ENCODE results near the gene HIGD1C. TPM values are rescaled to one million over a fixed set of nuclear protein-coding genes. Genes with fewer than 3 reads are reported as not detected.
"Not testable (repeated sequence)": the region's sequence is repeated elsewhere in the genome, so short reads cannot be mapped to it uniquely, and the experiment has no call there.

The HIGD1C gene
- total RNA-seq, 1 experiment from 2014 or later, result not detected

DNA sequence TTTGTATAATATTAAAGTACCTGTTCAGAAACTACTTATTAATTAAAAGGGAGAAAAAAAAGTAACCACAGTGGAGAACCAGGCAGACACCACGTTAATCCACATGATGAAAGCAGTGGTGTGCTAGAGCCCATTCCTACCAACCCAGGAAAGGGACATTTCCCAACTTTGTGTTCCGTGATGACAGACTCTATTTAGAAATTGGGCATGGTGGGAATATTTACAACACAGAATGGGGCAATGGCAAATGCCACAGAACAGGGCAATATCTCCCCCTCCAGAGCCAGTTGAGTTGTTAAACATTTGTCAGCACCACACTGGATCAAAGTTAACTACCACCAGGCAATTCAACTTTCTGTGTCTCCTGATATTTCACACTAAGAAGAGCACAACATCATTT, 1.2 kb upstream of the HIGD1C start:
- POLR2A ChIA-PET (ENCODE audit: unreplicated experiment), result no interaction called here
- BruUV-seq (replicated peaks), result no TSS peak
- Histone ChIP-seq H3K36me3 (ENCODE audit: low read depth) (no peaks in the 10 kb centered on the region), H3K9me2 (ENCODE audit: insufficient read depth) (no peaks in the 10 kb centered on the region), H3K79me2 (ENCODE audit: low read depth) (no peaks in the 10 kb centered on the region), H2AFZ (no peak overlapping the region), H3K27ac (no peak overlapping the region), H3K4me2 (no peak overlapping the region), H4K20me1 (ENCODE audit: insufficient read depth) (no peaks in the 10 kb centered on the region), H3K4me3 (no peak overlapping the region), H3K9me3 (ENCODE audit: insufficient read depth, low read depth) (no peaks in the 10 kb centered on the region), H3K4me1 (replicated peaks; ENCODE audit: insufficient read depth) (no peaks in the 10 kb centered on the region), H3K27me3 (ENCODE audit: insufficient read depth, low read depth) (no peaks in the 10 kb centered on the region), H3F3A (ENCODE audit: insufficient read depth, low read depth) (no peaks in the 10 kb centered on the region)
- TF ChIP-seq, protein P1, sequence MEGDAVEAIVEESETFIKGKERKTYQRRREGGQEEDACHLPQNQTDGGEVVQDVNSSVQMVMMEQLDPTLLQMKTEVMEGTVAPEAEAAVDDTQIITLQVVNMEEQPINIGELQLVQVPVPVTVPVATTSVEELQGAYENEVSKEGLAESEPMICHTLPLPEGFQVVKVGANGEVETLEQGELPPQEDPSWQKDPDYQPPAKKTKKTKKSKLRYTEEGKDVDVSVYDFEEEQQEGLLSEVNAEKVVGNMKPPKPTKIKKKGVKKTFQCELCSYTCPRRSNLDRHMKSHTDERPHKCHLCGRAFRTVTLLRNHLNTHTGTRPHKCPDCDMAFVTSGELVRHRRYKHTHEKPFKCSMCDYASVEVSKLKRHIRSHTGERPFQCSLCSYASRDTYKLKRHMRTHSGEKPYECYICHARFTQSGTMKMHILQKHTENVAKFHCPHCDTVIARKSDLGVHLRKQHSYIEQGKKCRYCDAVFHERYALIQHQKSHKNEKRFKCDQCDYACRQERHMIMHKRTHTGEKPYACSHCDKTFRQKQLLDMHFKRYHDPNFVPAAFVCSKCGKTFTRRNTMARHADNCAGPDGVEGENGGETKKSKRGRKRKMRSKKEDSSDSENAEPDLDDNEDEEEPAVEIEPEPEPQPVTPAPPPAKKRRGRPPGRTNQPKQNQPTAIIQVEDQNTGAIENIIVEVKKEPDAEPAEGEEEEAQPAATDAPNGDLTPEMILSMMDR (conservative IDR thresholded peaks at IDR 0.05), result no peak
- TF ChIP-seq EZH2 (IDR thresholded peaks at IDR 0.05; ENCODE audit: low read depth), result no peak
- intact Hi-C loops (cut with micrococcal nuclease; ENCODE audit: unreplicated experiment), result no loop called here
- CTCF ChIA-PET, result interaction anchor here (0.7 kb wide), 1 partner anchor 156 kb away, joined by 7 read pairs; no protein-coding TSS in a partner anchor
- DNase-seq, result no peak

DNA sequence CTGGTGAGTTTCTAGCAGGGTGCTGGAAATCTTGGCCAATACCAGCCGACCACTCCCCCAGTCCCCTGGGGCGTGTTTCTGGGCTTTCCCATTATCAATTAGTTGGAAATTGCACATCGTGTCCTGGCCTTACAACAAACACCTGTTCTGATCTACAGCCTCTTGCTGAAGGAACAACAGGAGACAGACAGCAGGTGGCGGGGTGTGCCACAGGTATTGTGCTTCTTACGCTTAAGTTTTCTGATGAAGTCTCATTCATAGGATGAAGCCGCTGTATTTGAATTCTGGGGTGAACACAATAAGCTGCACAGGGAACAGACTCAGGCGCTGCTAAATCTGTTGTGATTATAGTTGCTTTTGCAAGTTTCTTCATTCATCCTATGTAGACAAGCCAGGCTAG, 703 bp downstream of the HIGD1C start:
- Histone ChIP-seq H3K79me2 (ENCODE audit: low read depth) (no peaks in the 10 kb centered on the region), H3K4me2 (no peak overlapping the region), H3F3A (ENCODE audit: insufficient read depth, low read depth) (no peaks in the 10 kb centered on the region), H3K9me3 (ENCODE audit: insufficient read depth, low read depth) (no peaks in the 10 kb centered on the region), H3K27me3 (ENCODE audit: insufficient read depth, low read depth) (no peaks in the 10 kb centered on the region), H4K20me1 (ENCODE audit: insufficient read depth) (no peaks in the 10 kb centered on the region), H3K27ac (no peak overlapping the region), H2AFZ (no peak overlapping the region), H3K9me2 (ENCODE audit: insufficient read depth) (no peaks in the 10 kb centered on the region), H3K4me1 (replicated peaks; ENCODE audit: insufficient read depth) (no peaks in the 10 kb centered on the region), H3K4me3 (no peak overlapping the region), H3K36me3 (ENCODE audit: low read depth) (no peaks in the 10 kb centered on the region)
- no peak for TF ChIP-seq EZH2 (IDR thresholded peaks at IDR 0.05; ENCODE audit: low read depth)
- ChIA-PET POLR2A (ENCODE audit: unreplicated experiment) (no interaction called here), CTCF (no interaction called here)
- intact Hi-C loops (cut with micrococcal nuclease; ENCODE audit: unreplicated experiment), result no loop called here
- BruUV-seq (replicated peaks), result no TSS peak
- DNase-seq, result no peak

DNA sequence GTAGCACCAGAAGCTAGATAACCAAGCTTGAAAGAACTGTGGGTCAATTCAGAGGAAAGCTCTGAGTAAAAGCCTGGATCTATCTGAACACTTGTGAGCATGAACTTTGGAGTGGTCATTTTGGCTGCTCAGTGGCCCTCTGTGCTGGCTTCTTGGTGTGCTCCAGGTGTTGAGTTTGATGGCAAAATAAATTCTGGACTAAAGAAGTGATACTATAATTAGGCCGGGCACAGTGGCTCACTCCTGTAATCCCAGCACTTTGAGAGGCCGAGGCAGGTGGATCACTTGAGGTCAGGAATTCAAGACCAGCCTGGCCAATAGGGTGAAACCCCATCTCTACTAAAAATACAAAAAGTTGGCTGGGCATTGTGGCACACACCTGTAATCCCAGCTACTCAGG, 2.4 kb downstream of the HIGD1C start:
- DNase-seq; H3K36me3 ChIP-seq (ENCODE audit: low read depth); H2AFZ ChIP-seq; CTCF ChIA-PET; H3K9me3 ChIP-seq (ENCODE audit: insufficient read depth, low read depth); H3K79me2 ChIP-seq (ENCODE audit: low read depth); H3K4me3 ChIP-seq; H3K27me3 ChIP-seq (ENCODE audit: insufficient read depth, low read depth); H3F3A ChIP-seq (ENCODE audit: insufficient read depth, low read depth); BruUV-seq (replicated peaks); H3K27ac ChIP-seq; POLR2A ChIA-PET (ENCODE audit: unreplicated experiment); intact Hi-C loops (cut with micrococcal nuclease; ENCODE audit: unreplicated experiment); H4K20me1 ChIP-seq (ENCODE audit: insufficient read depth); H3K9me2 ChIP-seq (ENCODE audit: insufficient read depth); H3K4me2 ChIP-seq; H3K4me1 ChIP-seq (replicated peaks; ENCODE audit: insufficient read depth): not testable (repeated sequence)

DNA sequence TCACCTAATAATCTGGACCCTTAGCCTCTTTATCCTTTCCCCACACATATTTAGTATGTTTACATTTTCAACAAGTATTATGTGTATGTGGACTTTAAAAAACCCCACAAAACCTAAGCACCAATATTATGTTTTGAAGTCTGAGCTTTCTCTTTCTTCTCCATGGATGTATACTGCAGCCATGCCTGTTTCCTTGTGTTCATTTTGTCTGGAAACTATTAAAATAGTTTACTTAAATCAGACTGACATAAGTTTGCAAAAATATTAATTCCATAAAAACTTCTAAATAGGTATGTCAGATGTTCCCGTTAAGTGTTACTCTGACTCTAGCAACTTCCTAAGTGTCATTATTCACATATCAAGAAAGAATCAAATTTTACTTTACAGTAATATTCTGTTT, 2.9 kb downstream of the HIGD1C start:
- ChIA-PET POLR2A (ENCODE audit: unreplicated experiment) (no interaction called here), CTCF (no interaction called here)
- TF ChIP-seq, protein P1 (conservative IDR thresholded peaks at IDR 0.05), result no peak
- no peak for TF ChIP-seq EZH2 (IDR thresholded peaks at IDR 0.05; ENCODE audit: low read depth)
- no peaks in the 10 kb centered on the region for H3K9me2 ChIP-seq (ENCODE audit: insufficient read depth)
- H3K4me1 ChIP-seq (replicated peaks; ENCODE audit: insufficient read depth), result no peaks in the 10 kb centered on the region
- H3K4me3 ChIP-seq, result no peak overlapping the region
- BruUV-seq (replicated peaks), result no TSS peak
- intact Hi-C loops (cut with micrococcal nuclease; ENCODE audit: unreplicated experiment), result no loop called here
- H3K27ac ChIP-seq, result no peak overlapping the region
- H3F3A ChIP-seq (ENCODE audit: insufficient read depth, low read depth), result peaks cover 5% of the 10 kb centered on the region; the same call in 1 of the 2 replicates
- no peak overlapping the region for H2AFZ ChIP-seq
- no peaks in the 10 kb centered on the region for H3K36me3 ChIP-seq (ENCODE audit: low read depth)
- no peaks in the 10 kb centered on the region for H3K79me2 ChIP-seq (ENCODE audit: low read depth)
- no peaks in the 10 kb centered on the region for H4K20me1 ChIP-seq (ENCODE audit: insufficient read depth)
- no peaks in the 10 kb centered on the region for H3K9me3 ChIP-seq (ENCODE audit: insufficient read depth, low read depth)
- no peak for DNase-seq
- H3K27me3 ChIP-seq (ENCODE audit: insufficient read depth, low read depth), result no peaks in the 10 kb centered on the region
- H3K4me2 ChIP-seq, result no peak overlapping the region
